ENCODE data around the gene MLXIP.

DNA sequence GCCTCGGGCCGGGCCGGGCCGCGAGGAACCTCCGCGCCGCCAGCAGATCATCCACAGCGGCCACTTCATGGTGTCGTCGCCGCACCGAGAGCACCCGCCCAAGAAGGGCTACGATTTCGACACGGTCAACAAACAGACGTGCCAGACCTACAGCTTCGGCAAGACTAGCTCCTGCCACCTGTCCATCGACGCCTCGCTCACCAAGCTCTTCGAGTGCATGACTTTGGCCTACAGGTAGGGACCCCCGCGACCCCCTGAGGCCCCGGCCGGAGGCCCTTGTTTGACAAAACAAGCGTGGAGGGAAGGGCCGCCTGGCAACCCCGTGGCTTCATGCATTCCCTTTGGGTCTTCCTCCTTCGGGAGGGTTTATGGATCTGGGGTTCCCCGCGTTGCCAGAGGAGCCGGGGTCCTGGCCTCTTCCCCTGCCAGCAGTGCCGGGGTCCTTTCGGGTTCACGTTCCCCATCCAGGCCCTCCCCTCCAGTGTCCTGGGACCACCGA is 526 bp downstream of the MLXIP start:
- TF ChIP-seq, protein P1, sequence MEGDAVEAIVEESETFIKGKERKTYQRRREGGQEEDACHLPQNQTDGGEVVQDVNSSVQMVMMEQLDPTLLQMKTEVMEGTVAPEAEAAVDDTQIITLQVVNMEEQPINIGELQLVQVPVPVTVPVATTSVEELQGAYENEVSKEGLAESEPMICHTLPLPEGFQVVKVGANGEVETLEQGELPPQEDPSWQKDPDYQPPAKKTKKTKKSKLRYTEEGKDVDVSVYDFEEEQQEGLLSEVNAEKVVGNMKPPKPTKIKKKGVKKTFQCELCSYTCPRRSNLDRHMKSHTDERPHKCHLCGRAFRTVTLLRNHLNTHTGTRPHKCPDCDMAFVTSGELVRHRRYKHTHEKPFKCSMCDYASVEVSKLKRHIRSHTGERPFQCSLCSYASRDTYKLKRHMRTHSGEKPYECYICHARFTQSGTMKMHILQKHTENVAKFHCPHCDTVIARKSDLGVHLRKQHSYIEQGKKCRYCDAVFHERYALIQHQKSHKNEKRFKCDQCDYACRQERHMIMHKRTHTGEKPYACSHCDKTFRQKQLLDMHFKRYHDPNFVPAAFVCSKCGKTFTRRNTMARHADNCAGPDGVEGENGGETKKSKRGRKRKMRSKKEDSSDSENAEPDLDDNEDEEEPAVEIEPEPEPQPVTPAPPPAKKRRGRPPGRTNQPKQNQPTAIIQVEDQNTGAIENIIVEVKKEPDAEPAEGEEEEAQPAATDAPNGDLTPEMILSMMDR (IDR thresholded peaks at IDR 0.05; ENCODE audit: control extremely low read depth in 1 of 3, insufficient read depth in 1 of 3, low read depth in 1 of 3, low read length in 3 of 3), result no peak
- TF ChIP-seq HDAC2 (IDR thresholded peaks at IDR 0.05; ENCODE audit: borderline replicate concordance in 1 of 2, low read depth in 2 of 2, low read length in 2 of 2) (no peak), ASH2L (IDR thresholded peaks at IDR 0.05; ENCODE audit: low read length) (no peak), SP2 (IDR thresholded peaks at IDR 0.05; ENCODE audit: low read length) (no peak), POLR2AphosphoS5 (IDR thresholded peaks at IDR 0.05; ENCODE audit: low read depth, low read length) (no peak), CBX8 (IDR thresholded peaks at IDR 0.05; ENCODE audit: borderline replicate concordance, low read depth, low read length) (no peak), TBP (IDR thresholded peaks at IDR 0.05; ENCODE audit: low read depth, low read length) (no peak), MAFK (IDR thresholded peaks at IDR 0.05; ENCODE audit: low read depth, low read length) (no peak), RAD21 (IDR thresholded peaks at IDR 0.05 in 1 of 2, conservative IDR thresholded peaks at IDR 0.05 in 1 of 2; ENCODE audit: low read depth in 2 of 2, low read length in 2 of 2) (no peak)
